BLaER1 treated with 17β-estradiol and CSF1 and Interleukin-3, amounts not matched to agents 10 nM and 100 nM (cell line): ENCODE data around the gene SAMD9L.

ENCODE experiments used
- H3K27ac ChIP-seq, 11 experiments: shearing (Covaris generic); formaldehyde crosslinking; 2 replicates each; pipeline ENCODE4 v1.8.1; 2022
- H3K27me3 ChIP-seq, 11 experiments: shearing (Covaris generic); formaldehyde crosslinking; 2 replicates each; pipeline ENCODE4 v1.8.1; 2022
- H3K36me3 ChIP-seq, 11 experiments: shearing (Covaris generic); formaldehyde crosslinking; 2 replicates each; pipeline ENCODE4 v1.8.1; 2022
- H3K4me1 ChIP-seq, 10 experiments: shearing (Covaris generic); formaldehyde crosslinking; 2 replicates each; pipeline ENCODE4 v1.8.1; 2022
- H3K4me2 ChIP-seq, 11 experiments: shearing (Covaris generic); formaldehyde crosslinking; 2 replicates each; pipeline ENCODE4 v1.8.1; 2022
- H3K4me3 ChIP-seq, 10 experiments: shearing (Covaris generic); formaldehyde crosslinking; 2 replicates each; pipeline ENCODE4 v1.8.1; 2022
- H3K9ac ChIP-seq, 11 experiments: shearing (Covaris generic); formaldehyde crosslinking; 2 replicates each; pipeline ENCODE4 v1.8.1; 2022
- H3K9me3 ChIP-seq, 11 experiments: shearing (Covaris generic); formaldehyde crosslinking; replicated peaks in 1 of 11; 2 replicates each; pipeline ENCODE4 v1.8.1; 2022
- H4K20me1 ChIP-seq, 11 experiments: shearing (Covaris generic); formaldehyde crosslinking; 2 replicates each; pipeline ENCODE4 v1.8.1; 2022
- Cebpa-rat ChIP-seq, 11 experiments: shearing (Covaris generic); IDR thresholded peaks; 2 replicates each; pipeline ENCODE4 v1.8.1; 2022

SAMD9L gene

GRCh38 chr7:93115796-93116195 is 32.4 kb downstream of the SAMD9L start:
- no peak for TF ChIP-seq Cebpa-rat (IDR thresholded peaks at IDR 0.05)
- H3K27ac ChIP-seq: no peak overlapping the region
- H3K9ac ChIP-seq: no peak overlapping the region
- peak overlapping the region in 1 of 10 experiments; percentile 60; a peak in 1 of 20 replicates for H3K4me3 ChIP-seq
- peak overlapping the region; percentile 77 to 97 (median 91); a peak in 21 of 22 replicates for H3K4me2 ChIP-seq
- peaks cover 21 to 35% (median 26%) of the 10 kb centered on the region in 10 experiments for H3K4me1 ChIP-seq
- peaks cover 5 to 27% (median 21%) of the 10 kb centered on the region in 11 experiments; a peak in 21 of 22 replicates for H3K9me3 ChIP-seq
- no peaks in the 10 kb centered on the region for H4K20me1 ChIP-seq
- H3K36me3 ChIP-seq: peaks cover 4 to 14% (median 11%) of the 10 kb centered on the region in 11 experiments; a peak in 16 of 22 replicates
- no peaks in the 10 kb centered on the region for H3K27me3 ChIP-seq

- H3K9me3 ChIP-seq: peaks cover 63 to 84% (median 75%) of the 10 kb centered on the region in 11 experiments
- no peak for TF ChIP-seq Cebpa-rat (IDR thresholded peaks at IDR 0.05)
- H3K4me3 ChIP-seq: no peak overlapping the region
- no peaks in the 10 kb centered on the region for H3K4me1 ChIP-seq
- H3K27me3 ChIP-seq: no peaks in the 10 kb centered on the region
- peaks cover 66 to 72% (median 71%) of the 10 kb centered on the region in 11 experiments for H3K36me3 ChIP-seq
- H3K9ac ChIP-seq: no peak overlapping the region
- no peaks in the 10 kb centered on the region for H4K20me1 ChIP-seq
- no peak overlapping the region for H3K4me2 ChIP-seq
- H3K27ac ChIP-seq: no peak overlapping the region
These were observed 40.2 kb downstream of the SAMD9L start for GRCh38 chr7:93108003-93108402.

DNA sequence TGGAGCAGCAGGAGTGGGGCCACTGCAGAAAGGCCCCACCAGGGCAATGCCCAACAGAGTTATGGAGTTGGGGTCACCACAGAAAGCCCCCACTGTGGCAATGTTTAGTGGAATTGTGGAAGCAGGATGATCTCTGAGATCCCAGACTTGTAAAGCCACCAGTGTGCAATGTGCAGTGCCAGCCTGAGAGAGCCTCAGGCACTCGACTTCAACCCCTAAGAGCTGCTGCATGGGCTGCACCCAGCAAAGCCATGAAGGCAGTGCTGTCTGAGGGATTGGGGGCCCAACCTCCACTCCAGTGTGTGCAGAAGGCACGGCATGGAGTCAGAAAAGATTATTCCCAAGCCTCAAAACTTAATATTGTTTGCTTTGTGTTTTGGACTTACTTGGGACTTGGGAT is 50.8 kb downstream of the SAMD9L start:
- H4K20me1 ChIP-seq: no peaks in the 10 kb centered on the region

GRCh38 chr7:93092757-93093370 is 55.3 kb downstream of the SAMD9L start:
- H3K4me3 ChIP-seq: no peak overlapping the region
- TF ChIP-seq Cebpa-rat (IDR thresholded peaks at IDR 0.05): no peak
- H3K36me3 ChIP-seq: no peaks in the 10 kb centered on the region
- no peak overlapping the region for H3K9ac ChIP-seq
- H3K27me3 ChIP-seq: no peaks in the 10 kb centered on the region
- H3K27ac ChIP-seq: no peak overlapping the region
- H3K4me2 ChIP-seq: no peak overlapping the region
- H3K4me1 ChIP-seq: no peaks in the 10 kb centered on the region
- H4K20me1 ChIP-seq: no peaks in the 10 kb centered on the region
- peaks cover 13 to 21% (median 15%) of the 10 kb centered on the region in 11 experiments; a peak in 20 of 22 replicates for H3K9me3 ChIP-seq

More for the DNA sequence above, 50.8 kb downstream of the SAMD9L start:
- Histone ChIP-seq H3K4me1 (no peaks in the 10 kb centered on the region; a peak in 1 of 20 replicates), H3K4me2 (no peak overlapping the region), H3K27ac (no peak overlapping the region), H3K4me3 (no peak overlapping the region), H3K9me3 (peaks cover 14 to 36% (median 23%) of the 10 kb centered on the region in 11 experiments; a peak in 21 of 22 replicates), H3K27me3 (no peaks in the 10 kb centered on the region), H3K9ac (no peak overlapping the region), H3K36me3 (peaks cover 2 to 23% (median 8%) of the 10 kb centered on the region in 11 experiments; a peak in 16 of 22 replicates)
- TF ChIP-seq Cebpa-rat (IDR thresholded peaks at IDR 0.05): no peak
